ENCODE results near the gene ELAVL1.
A peak's percentile ranks its signal among the peaks of the same experiment; 100 is the strongest.

ELAVL1 gene

DNA sequence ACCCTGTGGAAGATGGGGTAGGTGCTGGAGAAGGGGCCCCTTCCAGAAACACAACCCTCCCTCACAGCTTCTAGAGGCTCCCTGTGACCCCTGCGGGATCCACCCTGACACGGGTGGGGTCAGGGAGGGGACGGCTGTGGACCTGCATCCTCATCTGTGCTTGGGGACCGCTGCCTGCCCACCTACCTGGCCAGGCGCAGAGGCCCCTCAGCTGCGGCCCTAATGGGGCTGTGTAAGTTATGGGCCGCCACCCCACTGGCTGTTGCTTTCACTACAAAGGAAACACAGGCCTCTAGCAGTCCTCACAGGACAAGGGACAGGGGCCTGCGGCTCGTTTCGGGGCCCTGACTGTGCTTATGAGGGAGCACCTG is 72.5 kb downstream of the ELAVL1 start:
- no peak for DNase-seq

DNA sequence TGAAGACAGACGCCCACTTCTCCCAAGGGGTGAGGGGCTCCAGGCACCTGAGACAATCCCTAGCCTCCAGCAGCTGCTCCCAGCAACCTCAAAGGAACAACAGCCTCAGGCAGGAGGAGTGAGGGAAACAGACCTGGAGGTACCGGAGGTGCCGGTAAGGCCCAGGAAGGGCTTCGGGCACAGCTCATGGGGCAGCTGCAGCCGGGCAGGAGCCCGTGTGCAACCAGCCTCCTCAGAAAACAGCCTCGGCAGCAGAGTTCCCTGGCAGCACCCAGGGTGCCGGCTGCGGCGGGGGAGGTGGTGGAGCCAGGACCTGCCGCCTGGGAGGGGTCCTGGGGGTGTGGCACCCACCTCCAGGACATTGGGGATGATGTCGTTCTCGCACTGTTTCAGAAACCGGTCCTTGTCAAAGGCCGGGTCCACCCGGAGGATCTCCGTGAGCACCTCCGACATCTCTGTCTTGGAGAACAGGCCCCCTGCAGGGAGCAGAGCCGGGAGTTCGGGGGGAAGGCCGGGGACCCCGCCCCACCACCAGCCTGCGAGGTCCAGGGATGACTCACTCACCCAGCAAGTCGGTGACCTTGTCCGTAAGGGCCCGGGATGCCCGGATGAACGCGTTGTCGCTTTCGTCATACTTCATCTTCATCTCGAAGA is 73.0 kb downstream of the ELAVL1 start:
- no peak for DNase-seq

DNA sequence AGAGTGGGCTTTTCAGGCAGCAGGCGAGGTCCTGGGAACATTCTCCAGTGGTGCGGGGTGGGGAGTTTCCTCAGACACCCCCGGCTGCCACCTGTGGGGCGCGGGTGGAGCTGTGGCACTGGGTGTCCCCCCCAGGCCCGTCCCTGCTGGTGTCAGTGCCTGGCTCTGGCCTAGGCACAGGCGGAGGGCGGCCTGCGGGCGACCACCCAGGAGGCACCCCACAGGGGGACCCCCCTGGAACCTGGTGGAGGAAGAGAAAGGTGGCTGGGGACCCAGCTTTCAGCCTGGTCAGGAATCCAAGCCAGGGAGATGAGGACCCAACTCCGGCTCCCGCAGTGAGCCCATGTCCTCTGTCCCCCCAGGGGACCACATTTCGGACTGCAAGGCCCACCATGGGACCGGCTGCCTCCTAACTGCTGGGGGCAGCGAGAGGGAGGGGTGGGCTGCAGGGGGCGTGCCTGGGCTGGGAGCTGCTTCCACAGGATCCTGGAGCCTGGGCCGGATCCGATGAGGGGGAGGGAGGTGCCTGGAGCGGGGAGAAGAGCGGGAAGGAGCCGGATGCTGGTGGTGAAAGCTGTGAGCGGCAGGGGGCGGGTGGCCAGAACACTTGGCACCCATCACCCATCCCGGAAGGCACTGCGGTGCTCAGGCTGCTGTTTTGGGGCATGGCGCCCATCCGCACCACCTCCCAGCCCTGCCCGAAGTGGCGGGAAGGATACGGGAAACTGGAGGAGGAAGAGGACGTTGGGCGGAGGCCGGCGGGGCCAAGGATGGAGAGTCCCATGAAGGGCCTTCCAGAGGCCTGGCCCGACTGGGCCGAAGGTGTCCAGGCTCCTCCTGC is 74.0 kb downstream of the ELAVL1 start:
- no peak for DNase-seq

DNA sequence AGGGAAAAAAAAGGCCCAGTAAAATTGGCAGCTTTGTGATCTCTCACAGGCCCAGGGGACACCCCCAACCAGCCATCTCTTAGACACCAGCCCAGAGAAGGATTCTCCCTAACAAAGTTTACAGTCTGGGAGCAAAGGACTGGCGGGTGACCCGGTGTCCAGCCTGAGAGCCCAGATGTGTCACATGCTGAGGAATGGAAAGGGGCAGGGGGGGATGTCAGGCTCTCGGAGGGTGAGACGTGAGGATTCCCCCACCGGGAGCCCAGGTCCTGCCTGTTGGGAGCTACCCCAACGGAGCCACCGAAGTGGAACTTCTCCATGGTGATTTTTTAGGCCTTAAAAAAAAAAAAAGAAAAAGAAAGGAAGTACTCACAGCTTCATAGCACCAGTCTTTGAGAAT is 74.7 kb downstream of the ELAVL1 start:
- no peak for DNase-seq

DNA sequence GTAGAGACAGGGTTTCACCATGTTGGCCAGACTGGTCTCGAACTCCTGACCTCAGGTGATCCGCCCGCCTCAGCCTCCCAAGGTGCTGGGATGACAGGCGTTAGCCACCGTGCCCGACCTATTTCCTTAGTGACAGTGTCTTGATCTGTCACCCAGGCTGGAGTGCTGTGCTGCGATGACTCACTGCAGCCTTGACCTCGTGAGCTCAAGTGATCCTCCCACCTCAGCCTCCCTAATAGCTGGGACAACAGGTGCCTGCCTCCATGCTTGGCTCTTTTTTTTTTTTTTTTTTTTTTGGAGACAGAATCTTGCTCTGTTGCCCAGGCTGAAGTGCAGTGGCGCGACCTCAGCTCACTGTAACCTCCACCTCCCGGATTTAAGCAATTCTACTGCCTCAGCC is 75.4 kb downstream of the ELAVL1 start:
- peak; percentile 37 for DNase-seq

DNA sequence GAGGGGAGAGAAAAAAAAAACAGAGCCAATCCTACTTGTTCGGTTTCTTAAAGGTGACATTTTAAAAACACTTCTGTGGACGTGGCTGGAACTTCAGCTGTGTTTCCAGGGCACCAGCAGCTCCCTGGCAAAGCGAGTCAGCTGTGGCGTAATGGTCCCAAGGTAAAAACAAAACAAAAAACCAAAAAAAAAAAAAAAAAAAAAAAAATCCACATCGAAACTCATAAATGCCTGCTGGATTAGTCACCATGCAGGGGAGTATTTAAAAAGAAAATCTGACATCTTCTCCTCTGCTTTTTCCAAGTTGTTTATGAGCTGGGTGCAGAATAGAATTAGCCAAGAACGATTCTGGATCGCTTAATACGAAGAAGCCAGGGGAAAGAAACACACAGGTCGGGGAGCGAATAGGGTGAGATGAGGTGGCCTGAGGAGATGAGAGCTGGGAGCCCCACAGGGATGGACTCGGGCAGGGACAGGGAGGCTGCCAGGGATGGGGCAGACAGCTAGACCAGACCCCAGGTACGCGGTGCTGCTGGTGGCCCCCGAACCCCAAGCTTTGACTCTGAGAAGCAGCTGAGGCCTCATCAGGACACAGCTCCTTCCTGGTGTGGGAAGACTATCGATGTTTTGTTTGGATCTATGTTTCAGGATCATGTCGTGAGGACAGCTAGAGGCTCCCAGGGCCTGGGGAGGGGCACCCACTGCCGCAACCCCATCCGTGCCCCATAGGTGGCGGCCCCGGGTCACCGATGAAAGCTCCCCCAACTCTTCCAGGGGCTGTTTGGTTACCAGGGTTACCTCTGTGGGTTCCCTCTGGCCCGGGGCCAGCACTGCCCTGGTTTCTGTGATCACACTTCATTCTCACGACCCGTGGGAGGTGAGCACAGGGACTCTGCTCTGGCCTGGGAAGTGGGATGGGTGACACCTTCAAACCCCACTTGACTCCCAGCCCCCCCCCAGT is 76.4 kb downstream of the ELAVL1 start:
- DNase-seq: peak; percentile 76

DNA sequence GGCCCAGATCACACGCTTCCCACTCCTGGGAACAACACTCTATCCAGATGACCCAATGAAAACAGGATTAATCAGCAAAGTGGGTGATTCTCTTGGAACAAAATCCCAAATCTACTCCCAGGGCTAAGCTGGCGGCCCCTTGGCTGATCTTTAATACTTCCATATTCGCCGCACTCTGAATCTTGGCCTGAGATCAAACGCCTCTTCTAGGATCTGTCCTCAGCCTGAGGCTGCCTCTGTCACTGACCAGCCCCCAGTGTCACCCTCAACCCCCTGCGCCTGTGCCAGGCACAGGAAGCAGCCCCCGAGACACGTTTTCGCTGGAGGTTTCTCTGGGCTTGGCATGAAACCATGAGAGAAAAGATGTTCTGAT is 77.1 kb downstream of the ELAVL1 start:
- DNase-seq: no peak

DNA sequence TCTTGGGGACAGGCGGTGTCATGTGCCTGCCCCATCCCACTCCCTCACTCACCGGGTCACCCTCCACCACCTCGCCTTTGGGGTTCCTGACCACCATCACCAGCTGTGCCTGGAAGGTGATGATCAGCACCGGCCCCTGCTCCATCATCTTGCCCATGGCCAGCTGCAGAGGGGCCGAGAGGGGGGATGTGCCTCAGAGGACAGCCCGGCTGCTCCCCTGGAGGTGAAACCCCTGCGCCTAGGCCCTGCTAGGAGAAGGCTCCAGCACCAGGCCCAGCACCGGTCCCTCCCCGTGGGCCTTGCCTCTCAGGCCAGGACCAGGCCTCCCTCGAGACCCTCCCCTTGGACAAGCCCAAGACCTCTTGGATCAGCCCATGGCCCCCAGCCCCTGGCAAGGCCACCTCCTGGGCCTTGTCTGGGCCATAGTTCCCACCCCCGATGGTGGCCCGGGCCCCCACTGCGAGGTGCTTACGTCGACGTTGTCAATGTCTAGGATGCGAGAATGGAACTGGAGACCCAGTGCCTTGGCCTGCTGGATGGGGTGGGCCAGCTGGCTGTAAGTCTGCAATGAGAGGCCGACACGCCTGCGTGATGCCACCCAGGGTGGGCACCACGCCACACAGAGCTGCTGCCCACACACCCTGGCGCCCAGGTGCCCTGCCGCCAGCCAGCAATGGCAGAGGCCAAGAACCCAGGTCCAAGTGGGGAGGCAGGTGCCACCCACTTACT is 77.7 kb downstream of the ELAVL1 start:
- no peak for DNase-seq

DNA sequence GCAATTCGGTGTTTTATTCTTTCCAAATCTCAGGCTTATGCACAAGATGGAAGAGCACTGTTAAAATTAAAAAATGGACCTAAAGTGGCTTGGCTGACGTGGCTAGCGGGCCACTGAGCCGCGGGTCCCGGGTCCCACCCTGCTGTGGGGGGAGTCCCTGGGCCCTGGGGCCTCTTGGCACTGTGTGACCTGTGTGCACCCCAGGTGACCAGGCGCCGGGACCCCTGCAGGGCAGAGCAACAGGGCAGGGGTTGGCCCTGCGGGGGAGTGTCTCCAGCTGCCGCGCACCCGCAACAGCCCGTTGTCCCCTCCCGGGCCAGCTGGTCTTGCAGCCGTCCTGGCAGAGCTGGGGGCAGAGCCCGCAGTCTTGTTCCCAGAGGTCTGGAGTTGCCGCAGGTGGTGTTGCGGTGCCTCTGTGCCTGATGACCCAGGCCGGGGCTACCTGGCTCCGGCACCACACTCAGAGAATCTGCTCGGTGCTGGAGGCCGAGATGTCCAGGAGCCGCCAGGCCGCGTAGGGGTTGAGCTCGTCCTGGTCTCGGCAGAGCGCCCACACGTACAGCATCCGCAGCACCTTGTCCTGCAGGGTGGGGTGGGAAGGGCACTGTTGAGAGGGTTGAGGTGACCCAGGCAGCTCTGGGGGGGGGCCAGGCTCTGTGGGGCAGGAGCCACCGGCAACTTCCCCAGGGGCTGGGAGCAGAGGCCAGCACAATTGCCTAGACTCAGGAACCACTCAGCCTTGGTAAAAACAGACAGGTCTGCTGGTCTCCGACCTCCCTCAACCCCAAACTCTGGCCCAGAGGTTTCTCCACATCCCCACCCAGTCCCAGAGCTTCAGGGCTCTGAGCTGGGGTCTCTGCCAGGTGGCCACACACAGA is 78.5 kb downstream of the ELAVL1 start:
- DNase-seq: no peak

DNA sequence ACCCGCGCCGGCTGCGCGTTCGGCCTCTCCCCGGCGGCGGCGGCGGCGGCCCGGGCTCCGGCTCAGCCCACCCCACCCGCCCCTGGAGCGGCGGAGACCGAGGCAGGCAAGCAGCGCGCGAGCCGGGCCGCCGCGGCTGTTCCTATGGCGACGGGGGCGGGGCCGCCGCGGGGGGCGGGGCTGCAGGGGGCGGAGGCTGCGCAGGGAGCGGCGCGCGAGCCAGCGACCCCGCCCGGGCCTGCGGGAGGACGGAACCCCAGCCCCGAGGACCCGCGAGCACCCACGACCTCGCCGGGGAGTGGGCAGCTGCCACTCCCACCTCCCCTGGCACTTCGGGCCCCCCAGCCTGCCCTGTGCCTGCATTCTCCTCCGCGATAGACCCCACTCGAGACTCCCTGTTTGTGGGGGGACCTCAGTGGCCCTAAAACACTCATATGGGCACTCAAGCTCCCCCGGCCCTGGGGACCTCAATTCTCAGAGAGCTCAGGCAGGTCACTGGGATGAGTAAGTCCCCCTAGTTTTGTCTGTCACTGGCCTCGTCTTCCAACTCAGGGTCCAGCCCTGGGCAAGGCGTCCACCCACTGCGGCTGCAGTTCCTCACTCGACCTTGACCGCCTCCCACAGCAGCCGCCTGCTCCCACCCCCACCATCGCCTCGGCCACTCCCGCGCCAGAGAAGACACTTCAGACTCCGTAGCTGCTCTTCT is 79.3 kb downstream of the ELAVL1 start, which contains the start of gene CTXN1:
CTXN1 (minus strand) TSS at position 115 of the 706 bp plus-strand sequence. CDS start 597 bp downstream, outside the sequence.
- DNase-seq: peak; percentile 15

DNA sequence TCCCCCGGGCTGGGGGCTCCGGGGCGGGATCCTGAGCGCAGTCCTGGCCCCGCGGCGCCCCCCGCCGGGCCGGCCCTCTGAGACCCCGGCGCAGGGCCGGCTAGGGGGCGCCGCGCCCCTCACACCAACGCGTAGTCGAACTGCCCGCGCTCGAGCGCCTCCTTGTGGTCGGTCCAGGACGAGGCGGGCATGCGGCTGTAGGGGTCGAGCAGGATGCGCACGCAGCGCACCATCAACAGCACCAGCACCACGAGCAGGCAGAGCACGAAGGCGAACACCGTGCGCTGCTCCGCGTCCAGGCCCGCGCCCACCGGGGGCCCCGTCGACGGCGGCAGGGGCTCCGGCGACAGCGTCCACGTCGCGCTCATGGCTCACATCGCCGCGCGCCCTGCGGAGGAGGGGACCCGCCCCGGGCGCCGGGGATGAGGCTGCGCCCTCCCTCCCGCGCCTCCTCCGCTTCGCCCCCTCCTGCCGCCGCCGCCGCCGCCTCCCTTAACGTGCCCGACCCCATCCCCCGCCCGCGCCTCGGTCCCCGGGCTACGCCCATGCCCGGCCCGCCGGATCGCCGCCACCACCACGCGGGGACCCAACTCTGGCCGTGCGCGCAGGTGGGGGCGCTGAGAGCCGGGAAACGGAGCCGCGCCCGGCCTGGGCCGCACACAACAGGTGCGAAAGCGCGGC is 80.1 kb downstream of the ELAVL1 start:
- DNase-seq: peak; percentile 56

DNA sequence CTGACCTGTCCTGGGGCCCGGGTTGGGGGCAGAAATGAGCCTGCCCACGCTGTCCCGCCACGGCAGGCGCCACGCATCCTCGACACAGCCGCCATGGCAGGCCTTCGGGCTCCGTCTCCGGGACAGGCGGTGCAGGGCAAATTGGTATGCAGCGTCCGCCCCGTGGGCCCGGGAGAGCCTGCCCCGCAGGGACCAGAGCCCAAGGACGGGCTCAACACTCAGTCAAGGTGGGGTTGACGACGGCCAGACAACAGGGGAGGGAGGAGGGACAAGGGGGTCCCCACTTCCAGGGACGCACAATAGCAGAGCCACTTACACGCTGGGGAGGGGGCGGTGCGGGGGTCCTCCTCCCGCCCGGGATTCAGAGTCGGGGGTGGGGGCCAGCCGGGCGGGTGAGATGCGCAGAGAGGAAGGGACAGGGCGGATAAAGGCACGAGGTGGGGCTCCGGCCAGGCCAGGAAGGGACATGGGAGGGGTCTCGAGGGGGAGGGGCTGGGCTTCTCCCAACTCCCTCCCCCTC is 80.7 kb downstream of the ELAVL1 start:
- DNase-seq: no peak

DNA sequence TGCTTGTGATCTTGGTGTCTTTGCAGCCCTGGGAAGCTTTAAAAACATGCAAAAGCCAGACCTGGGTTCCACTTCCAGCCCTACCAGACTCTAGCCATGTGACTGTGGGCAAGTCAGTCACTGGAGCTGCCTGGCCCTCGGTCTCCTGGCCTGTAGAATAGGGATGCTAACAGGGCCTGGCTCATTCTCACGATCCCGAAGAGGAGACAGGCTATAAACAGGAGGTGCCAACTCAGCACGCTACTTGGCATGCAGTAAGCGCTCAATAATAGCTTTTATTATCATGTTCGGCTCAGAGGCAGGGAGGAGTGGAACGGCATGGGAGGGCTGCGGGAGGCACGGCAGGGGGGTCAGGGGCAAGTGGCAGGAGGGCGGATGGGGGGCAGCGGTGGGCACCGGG is 81.2 kb downstream of the ELAVL1 start:
- DNase-seq: peak; percentile 27

DNA sequence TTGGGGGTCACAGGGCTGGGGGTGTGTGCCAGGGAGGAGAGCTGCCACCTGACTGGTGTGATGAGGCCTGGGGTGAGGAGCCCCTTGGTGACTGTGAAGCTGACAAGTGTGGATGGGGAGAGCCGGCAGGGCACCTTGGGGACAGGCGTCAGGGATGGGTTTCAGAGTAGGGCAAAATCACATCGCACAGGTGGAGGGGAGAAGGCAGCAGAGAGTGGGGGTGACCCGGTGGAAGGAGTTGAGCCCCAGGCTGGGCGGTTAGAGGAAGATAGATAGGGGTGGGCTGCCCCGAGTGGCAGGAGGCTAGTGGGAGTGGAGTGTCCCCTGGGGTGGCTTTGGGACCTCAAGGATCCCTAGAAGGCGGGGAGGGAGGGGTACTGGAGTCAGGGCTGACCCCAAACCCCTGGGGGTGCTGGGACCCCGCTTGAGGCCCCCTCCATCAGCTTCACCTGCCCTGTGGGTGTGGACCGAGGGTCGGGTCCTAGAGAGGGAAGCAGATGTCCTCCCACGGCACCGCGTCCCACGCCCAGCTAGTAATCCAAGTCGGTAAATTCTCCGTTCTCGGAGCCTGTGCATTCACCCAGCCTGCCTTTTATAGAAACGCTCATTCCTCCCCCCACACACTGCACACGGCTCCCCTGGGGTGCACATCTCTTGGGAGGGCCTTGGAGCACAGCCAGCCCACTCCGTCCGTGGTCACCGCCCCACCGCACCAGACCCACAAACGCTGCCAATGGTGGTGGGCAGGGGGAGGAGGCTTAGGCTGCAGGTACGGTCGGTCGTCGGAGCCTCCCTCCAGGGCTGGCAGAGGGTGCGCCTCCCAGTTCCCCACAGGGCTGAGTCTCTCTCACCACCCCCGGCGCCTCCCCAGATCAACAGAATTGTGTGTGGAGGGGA is 81.9 kb downstream of the ELAVL1 start:
- peak; percentile 27 for DNase-seq

DNA sequence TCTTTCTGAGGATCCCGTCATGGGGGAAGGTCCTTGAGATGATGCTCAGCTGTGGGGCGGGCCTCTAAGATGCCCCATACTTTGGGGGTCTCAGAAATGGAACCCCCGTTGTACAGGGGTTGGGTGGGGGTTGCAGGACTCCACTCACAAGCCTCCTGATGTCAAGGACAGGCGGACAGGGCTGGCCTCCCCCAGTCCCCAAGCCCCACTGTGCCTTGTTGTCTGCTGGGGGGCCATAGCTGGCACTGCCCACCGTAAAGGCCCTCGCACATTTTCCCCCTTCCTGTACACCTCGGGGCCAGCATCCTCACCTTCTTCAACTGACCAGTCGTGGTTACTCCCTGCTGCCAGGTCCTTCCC is 82.6 kb downstream of the ELAVL1 start:
- no peak for DNase-seq

DNA sequence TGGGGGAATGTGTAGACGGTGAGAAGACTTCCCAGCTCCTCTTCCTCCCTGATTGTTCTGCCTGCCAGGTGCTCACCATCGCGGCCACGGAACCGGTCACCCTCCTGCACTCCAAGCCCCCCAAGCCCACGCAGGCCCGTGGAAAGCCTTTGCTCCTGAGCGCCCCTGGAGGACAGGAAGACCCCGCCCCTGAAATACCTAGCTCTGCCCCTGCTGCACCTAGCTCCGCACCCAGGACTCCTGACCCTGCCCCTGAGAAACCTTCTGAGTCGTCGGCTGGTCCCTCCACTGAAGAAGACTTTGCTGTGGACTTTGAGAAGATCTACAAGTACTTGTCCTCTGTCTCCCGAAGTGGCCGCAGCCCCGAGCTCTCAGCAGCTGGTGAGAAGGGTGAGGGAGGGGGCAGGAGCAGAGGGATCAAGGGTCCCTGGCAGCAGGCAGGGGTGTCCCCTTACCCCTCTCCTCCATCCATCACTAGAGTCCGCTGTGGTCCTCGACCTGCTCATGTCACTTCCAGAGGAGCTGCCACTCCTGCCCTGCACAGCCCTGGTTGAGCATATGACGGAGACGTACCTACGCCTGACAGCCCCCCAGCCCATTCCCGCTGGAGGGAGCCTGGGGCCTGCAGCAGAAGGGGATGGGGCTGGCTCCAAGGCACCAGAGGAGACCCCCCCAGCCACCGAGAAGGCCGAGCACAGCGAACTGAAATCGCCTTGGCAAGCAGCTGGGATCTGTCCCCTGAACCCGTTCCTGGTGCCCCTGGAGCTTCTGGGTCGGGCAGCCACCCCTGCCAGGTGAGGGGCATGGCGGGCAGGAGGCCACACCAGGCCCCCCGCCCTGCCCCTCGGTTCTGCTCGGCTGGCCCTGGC is 83.2 kb downstream of the ELAVL1 start:
- DNase-seq: no peak

DNA sequence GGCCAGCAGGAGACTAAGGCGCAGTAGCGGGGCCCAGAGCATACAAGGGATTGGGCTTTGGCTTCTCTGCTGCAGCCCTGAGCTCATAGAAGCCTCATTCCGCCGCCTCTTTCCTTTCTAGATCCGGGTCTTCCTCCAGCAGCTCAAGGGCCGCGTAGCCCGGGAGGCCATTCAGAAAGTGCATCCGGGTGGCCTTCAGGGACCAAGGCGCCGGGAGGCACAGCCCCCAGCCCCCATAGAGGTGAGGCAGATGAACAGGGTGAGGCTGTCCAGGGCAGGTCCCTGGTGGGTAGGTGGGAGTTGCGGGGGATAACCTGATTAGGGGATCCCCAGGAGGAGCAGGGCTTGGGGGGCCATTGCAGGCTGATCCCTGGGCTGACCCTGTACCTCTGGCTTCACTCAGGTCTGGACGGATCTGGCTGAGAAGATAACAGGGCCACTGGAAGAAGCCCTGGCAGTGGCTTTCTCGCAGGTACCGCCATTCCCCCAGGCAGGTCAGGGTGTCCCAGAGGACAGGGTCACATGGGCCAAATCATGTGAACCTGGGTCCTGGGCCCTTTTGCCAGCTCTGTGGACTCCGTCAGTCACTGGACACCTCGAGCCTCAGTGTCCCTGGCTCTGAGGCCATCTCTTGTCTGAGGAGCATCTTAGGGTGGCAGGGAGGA is 84.0 kb downstream of the ELAVL1 start:
- DNase-seq: no peak
